Ecto neural progenitor cell (in vitro differentiated cells): ENCODE results near the gene CAND1.

Source experiments
- DNase-seq: peaks from one replicate; pipeline ENCODE4 v3.0.0-alpha.2; 2018; ENCODE audit warnings: low spot score

CAND1 gene

GRCh38 chr12:67344979-67345710 is 76.0 kb downstream of the CAND1 start:
- no peak for DNase-seq

- DNase-seq, result no peak
Measured at GRCh38 chr12:67348683-67349082, 79.5 kb downstream of the CAND1 start.

GRCh38 chr12:67352682-67353081 is 83.5 kb downstream of the CAND1 start:
- no peak for DNase-seq

- no peak for DNase-seq
Measured at GRCh38 chr12:67354322-67354721, 85.2 kb downstream of the CAND1 start.

- no peak for DNase-seq
Measured at GRCh38 chr12:67354966-67355365, 85.8 kb downstream of the CAND1 start.

GRCh38 chr12:67355428-67356379 is 86.5 kb downstream of the CAND1 start:
- no peak for DNase-seq

- no peak for DNase-seq
Measured at GRCh38 chr12:67356380-67356774, 87.2 kb downstream of the CAND1 start.

GRCh38 chr12:67357376-67358125 is 88.4 kb downstream of the CAND1 start:
- no peak for DNase-seq

GRCh38 chr12:67358781-67359338 is 89.7 kb downstream of the CAND1 start:
- no peak for DNase-seq

GRCh38 chr12:67362526-67362925 is 93.4 kb downstream of the CAND1 start:
- DNase-seq, result no peak

GRCh38 chr12:67364228-67364627 is 95.1 kb downstream of the CAND1 start:
- no peak for DNase-seq

- no peak for DNase-seq
Measured at GRCh38 chr12:67365131-67365530, 96.0 kb downstream of the CAND1 start.

GRCh38 chr12:67367843-67368242 is 98.7 kb downstream of the CAND1 start:
- no peak for DNase-seq
